IMR-90 (cell line): ENCODE data around the gene DNAH8. TPM values are rescaled to one million over a fixed set of nuclear protein-coding genes. Genes with fewer than 3 reads are reported as not detected.
A peak's percentile ranks its signal among the peaks of the same experiment; 100 is the strongest.

Experiments
- ATAC-seq: fragments of 200-7000 bp; cut with Tn5 transposase; 2 replicates; pipeline ENCODE4 v1.9.1; 2020; ENCODE audit warnings: low read depth, mild to moderate bottlenecking, moderate library complexity
- BruUV-seq: library from RNA; stranded (reverse); fragments of 400-500 nt; replicated peaks from 2 replicates; lab custom pipeline; 2021; lab: Mats Ljungman, UMichigan
- CTCF ChIA-PET: fragments of 300-600 bp; formaldehyde crosslinking; extraction: SDS; loops from one replicate; lab custom pipeline; 2021; ENCODE audit warnings: antibody characterized with exemption; lab: Yijun Ruan, JAX
- POLR2A ChIA-PET: fragments of 300-600 bp; sonication (Branson Sonifier 250); formaldehyde crosslinking; loops from one replicate; lab custom pipeline; 2022; ENCODE audit warnings: antibody characterized with exemption; ENCODE audit not compliant: unreplicated experiment; lab: Charles Lee
- DNase-seq: peaks from one replicate; pipeline ENCODE4 v3.0.0; 2013
- H2AFZ ChIP-seq: replicated peaks from 2 replicates; pipeline ENCODE3; 2013; ENCODE audit warnings: low read length, mild to moderate bottlenecking; ENCODE audit not compliant: poor library complexity
- H2AK5ac ChIP-seq: 2 replicates; pipeline ENCODE4 v1.6.1; 2013; ENCODE audit warnings: low read depth, low read length, inconsistent platforms
- H2AK9ac ChIP-seq: replicated peaks from 2 replicates; pipeline ENCODE3; 2013; ENCODE audit warnings: mild to moderate bottlenecking, low read depth, low read length, moderate library complexity; ENCODE audit not compliant: poor library complexity
- H2BK120ac ChIP-seq: 2 replicates; pipeline ENCODE4 v1.6.1; 2013; ENCODE audit warnings: low read depth, low read length, inconsistent platforms
- H2BK15ac ChIP-seq: 3 replicates; pipeline ENCODE4 v1.6.1; 2013; ENCODE audit warnings: low read depth, low read length, inconsistent platforms
- H2BK20ac ChIP-seq: 2 replicates; pipeline ENCODE4 v1.6.1; 2013; ENCODE audit warnings: low read depth, mild to moderate bottlenecking, inconsistent platforms, low read length, moderate library complexity
- H2BK5ac ChIP-seq: 2 replicates; pipeline ENCODE4 v1.6.1; 2013; ENCODE audit warnings: mild to moderate bottlenecking, low read depth, low read length, inconsistent platforms; ENCODE audit not compliant: poor library complexity, severe bottlenecking
- H3K14ac ChIP-seq: replicated peaks from 2 replicates; pipeline ENCODE4 v1.6.1; 2013; ENCODE audit warnings: low read depth, low read length, inconsistent platforms
- H3K18ac ChIP-seq: 2 replicates; pipeline ENCODE4 v1.6.1; 2013; ENCODE audit warnings: low read depth, low read length, control low read depth
- H3K23ac ChIP-seq: 2 replicates; pipeline ENCODE4 v1.6.1; 2013; ENCODE audit warnings: low read depth, low read length, inconsistent platforms
- H3K27ac ChIP-seq: 2 replicates; pipeline ENCODE4 v1.5.1; 2013; ENCODE audit warnings: mild to moderate bottlenecking, control low read depth, low read length; ENCODE audit not compliant: insufficient read depth
- H3K27me3 ChIP-seq: 2 replicates; pipeline ENCODE4 v1.6.1; 2013; ENCODE audit warnings: low read length; ENCODE audit not compliant: control insufficient read depth, insufficient read depth
- H3K36me3 ChIP-seq: 2 replicates; pipeline ENCODE4 v1.6.1; 2013; ENCODE audit warnings: low read length, mixed read lengths; ENCODE audit not compliant: control insufficient read depth, insufficient read depth
- H3K4ac ChIP-seq: 2 replicates; pipeline ENCODE4 v1.6.1; 2013; ENCODE audit warnings: low read depth, low read length, inconsistent platforms
- H3K4me1 ChIP-seq: 2 replicates; pipeline ENCODE4 v1.6.1; 2013; ENCODE audit warnings: low read length, mixed read lengths; ENCODE audit not compliant: control insufficient read depth, insufficient read depth
- H3K4me2 ChIP-seq: 2 replicates; pipeline ENCODE4 v1.6.1; 2013; ENCODE audit warnings: low read depth, mild to moderate bottlenecking, control low read depth, low read length, moderate library complexity
- H3K4me3 ChIP-seq: 2 replicates; pipeline ENCODE4 v1.5.1; 2013; ENCODE audit warnings: low read depth, mild to moderate bottlenecking, control low read depth, low read length, moderate library complexity; ENCODE audit not compliant: insufficient read depth
- H3K56ac ChIP-seq: 2 replicates; pipeline ENCODE4 v1.6.1; 2013; ENCODE audit warnings: low read length, inconsistent platforms; ENCODE audit not compliant: insufficient read depth; ENCODE audit errors: extremely low read depth
- H3K79me1 ChIP-seq, 2 experiments: 2 replicates each; pipeline ENCODE4 v1.6.1; 2013; ENCODE audit warnings: low read length in 2 of 2, inconsistent platforms in 1 of 2, low read depth in 1 of 2
- H3K9ac ChIP-seq: 2 replicates; pipeline ENCODE4 v1.6.1; 2013; ENCODE audit warnings: low read depth, low read length, control low read depth
- H3K9me1 ChIP-seq: 2 replicates; pipeline ENCODE4 v1.6.1; 2013; ENCODE audit warnings: low read length, inconsistent platforms; ENCODE audit not compliant: insufficient read depth
- H3K9me3 ChIP-seq: 2 replicates; pipeline ENCODE4 v1.6.1; 2013; ENCODE audit warnings: low read length; ENCODE audit not compliant: control insufficient read depth, insufficient read depth
- H4K20me1 ChIP-seq: 2 replicates; pipeline ENCODE4 v1.6.1; 2013; ENCODE audit warnings: low read length, inconsistent platforms; ENCODE audit not compliant: insufficient read depth
- H4K5ac ChIP-seq: 2 replicates; pipeline ENCODE4 v1.6.1; 2013; ENCODE audit warnings: mild to moderate bottlenecking, low read depth, low read length, control low read depth
- H4K8ac ChIP-seq, 2 experiments: 2 replicates each; pipeline ENCODE4 v1.6.1; 2013; ENCODE audit warnings: low read depth in 2 of 2, low read length in 2 of 2, control low read depth in 1 of 2, inconsistent platforms in 1 of 2
- H4K91ac ChIP-seq: 2 replicates; pipeline ENCODE4 v1.6.1; 2013; ENCODE audit warnings: low read depth, low read length, inconsistent platforms; ENCODE audit not compliant: insufficient read depth
- CEBPB ChIP-seq: IDR thresholded peaks from 2 replicates; pipeline ENCODE4 v1.6.1; 2012; ENCODE audit warnings: low read depth, low read length, improper control_type of control experiment
- POLR2A ChIP-seq: IDR thresholded peaks from 2 replicates; pipeline ENCODE4 v1.6.1; 2012; ENCODE audit warnings: mild to moderate bottlenecking, low read depth, low read length
- dilution Hi-C: fragments of 300-500 bp; cut with HindIII; formaldehyde crosslinking; loops from one replicate; pipeline ENCODE4 v1.14.3; 2018; ENCODE audit warnings: low sequenced_read_pairs; ENCODE audit not compliant: unreplicated experiment
- in situ Hi-C: fragments of 300-500 bp; cut with MboI; formaldehyde crosslinking; loops from 3 replicates; pipeline ENCODE4 v1.14.3; 2019; ENCODE audit warnings: low sequenced_read_pairs, inconsistent platforms, mixed read lengths
- intact Hi-C: fragments of 100-400 bp; cut with micrococcal nuclease; formaldehyde crosslinking; loops from 2 replicates; pipeline ENCODE4 v1.10.0; 2022
- polyA plus RNA-seq, 3 experiments: library from polyadenylated mRNA; depleted of rRNA; stranded (reverse); fragments of >200 nt; gene quantifications; 2 replicates each; pipeline ENCODE4 v1.2.3, GENCODE V29; 2012; ENCODE audit warnings: low replicate concordance in 1 of 3
- total RNA-seq: library from RNA; depleted of rRNA; stranded (reverse); fragments of >200 nt; gene quantifications from 2 replicates; pipeline ENCODE4 v1.2.3, GENCODE V29; 2012

DNAH8 gene
- total and polyA plus RNA-seq, 2 of the 4 experiments (the other 2 are of a cell fraction): not detected

GRCh38 chr6:38968702-38969149, 253.6 kb downstream of the DNAH8 start:
- BruUV-seq: no TSS peak
- no peaks in the 10 kb centered on the region for H3K4me1 ChIP-seq
- no peak overlapping the region for H2AFZ ChIP-seq
- H3K9me3 ChIP-seq: no peaks in the 10 kb centered on the region
- in situ Hi-C loops (no loop called here), intact Hi-C loops (no loop called here), dilution Hi-C loops (no loop called here)
- H3K4me3 ChIP-seq: no peak overlapping the region
- no peak overlapping the region for H4K91ac ChIP-seq
- H3K23ac ChIP-seq: no peak overlapping the region
- CTCF ChIA-PET: no interaction called here
- no peak overlapping the region for H3K56ac ChIP-seq
- H3K14ac ChIP-seq: no peak overlapping the region
- H3K4me2 ChIP-seq: no peak overlapping the region
- no peak overlapping the region for H4K5ac ChIP-seq
- no peaks in the 10 kb centered on the region for H3K79me1 ChIP-seq
- 0 out of 2 replicates have a peak, but pooled peaks have one; percentile 2 for TF ChIP-seq CEBPB
- no peak for TF ChIP-seq POLR2A
- POLR2A ChIA-PET: no interaction called here
- no peak overlapping the region for H3K18ac ChIP-seq
- ATAC-seq: no peak
- no peak overlapping the region for H2AK5ac ChIP-seq
- H2BK20ac ChIP-seq: no peak overlapping the region
- DNase-seq: no peak
- H4K8ac ChIP-seq: no peak overlapping the region
- H2AK9ac ChIP-seq: no peak overlapping the region
- no peaks in the 10 kb centered on the region for H3K9me1 ChIP-seq
- H3K36me3 ChIP-seq: no peaks in the 10 kb centered on the region
- H3K27ac ChIP-seq: no peak overlapping the region
- no peak overlapping the region for H2BK5ac ChIP-seq
- H4K20me1 ChIP-seq: no peaks in the 10 kb centered on the region
- no peak overlapping the region for H2BK120ac ChIP-seq
- no peak overlapping the region for H3K4ac ChIP-seq
- no peak overlapping the region for H2BK15ac ChIP-seq
- no peak overlapping the region for H3K9ac ChIP-seq
- no peaks in the 10 kb centered on the region for H3K27me3 ChIP-seq
